GM10266 (cell line): Measurements from ENCODE around the gene MX1.

Experiments used
- DNase-seq: peaks from one replicate; pipeline ENCODE4 v3.0.0; 2012; ENCODE audit errors: extremely low spot score
- TF ChIP-seq, protein P1 (sequence below): IDR thresholded peaks from 2 replicates; pipeline ENCODE4 v1.5.1; 2012; ENCODE audit warnings: mild to moderate bottlenecking, low read depth; ENCODE audit not compliant: control insufficient read depth, insufficient read depth; ENCODE audit errors: missing control alignments

The MX1 gene

DNA sequence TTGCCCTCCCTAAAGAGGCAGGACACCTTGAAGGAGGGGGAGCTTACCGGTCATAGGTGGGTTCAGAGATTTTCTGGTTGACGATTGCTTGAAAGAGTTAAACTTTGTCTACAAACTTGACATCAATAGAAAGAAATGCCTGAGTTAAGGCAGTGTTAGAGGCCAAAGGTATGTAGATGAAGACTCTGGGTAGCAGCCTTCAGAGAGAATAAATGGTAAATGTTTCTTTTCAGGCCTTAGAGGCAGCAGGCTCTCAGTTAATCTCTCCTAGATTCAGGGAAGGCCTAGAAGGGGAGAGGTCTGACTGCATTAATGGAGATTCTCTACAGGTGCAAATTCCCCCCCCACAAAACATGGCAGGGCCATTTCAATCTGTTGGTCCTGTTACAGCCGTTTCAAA lies 27.7 kb downstream of the MX1 start:
- DNase-seq: no peak
- TF ChIP-seq, protein P1, sequence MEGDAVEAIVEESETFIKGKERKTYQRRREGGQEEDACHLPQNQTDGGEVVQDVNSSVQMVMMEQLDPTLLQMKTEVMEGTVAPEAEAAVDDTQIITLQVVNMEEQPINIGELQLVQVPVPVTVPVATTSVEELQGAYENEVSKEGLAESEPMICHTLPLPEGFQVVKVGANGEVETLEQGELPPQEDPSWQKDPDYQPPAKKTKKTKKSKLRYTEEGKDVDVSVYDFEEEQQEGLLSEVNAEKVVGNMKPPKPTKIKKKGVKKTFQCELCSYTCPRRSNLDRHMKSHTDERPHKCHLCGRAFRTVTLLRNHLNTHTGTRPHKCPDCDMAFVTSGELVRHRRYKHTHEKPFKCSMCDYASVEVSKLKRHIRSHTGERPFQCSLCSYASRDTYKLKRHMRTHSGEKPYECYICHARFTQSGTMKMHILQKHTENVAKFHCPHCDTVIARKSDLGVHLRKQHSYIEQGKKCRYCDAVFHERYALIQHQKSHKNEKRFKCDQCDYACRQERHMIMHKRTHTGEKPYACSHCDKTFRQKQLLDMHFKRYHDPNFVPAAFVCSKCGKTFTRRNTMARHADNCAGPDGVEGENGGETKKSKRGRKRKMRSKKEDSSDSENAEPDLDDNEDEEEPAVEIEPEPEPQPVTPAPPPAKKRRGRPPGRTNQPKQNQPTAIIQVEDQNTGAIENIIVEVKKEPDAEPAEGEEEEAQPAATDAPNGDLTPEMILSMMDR: no peak

DNA sequence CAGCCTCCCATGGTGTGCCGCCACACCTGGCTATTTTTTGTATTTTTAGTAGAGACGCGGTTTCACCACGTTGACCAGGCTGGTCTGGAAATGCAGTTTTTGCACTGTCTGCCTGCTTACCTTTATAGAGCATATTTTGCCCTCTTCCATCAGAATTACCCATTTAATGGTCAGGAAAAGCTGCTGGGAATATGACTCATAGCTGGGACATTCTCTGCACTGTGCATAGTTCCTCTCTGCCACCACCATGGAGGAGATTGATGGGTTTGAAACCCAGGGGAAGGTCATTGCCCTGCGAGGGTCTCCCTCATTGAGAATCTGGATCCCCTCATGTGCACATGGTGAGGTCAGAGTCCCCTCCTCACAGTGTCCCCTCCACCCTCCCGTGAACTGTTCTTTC lies 32.1 kb downstream of the MX1 start:
- no peak for DNase-seq
- TF ChIP-seq, protein P1: no peak

DNA sequence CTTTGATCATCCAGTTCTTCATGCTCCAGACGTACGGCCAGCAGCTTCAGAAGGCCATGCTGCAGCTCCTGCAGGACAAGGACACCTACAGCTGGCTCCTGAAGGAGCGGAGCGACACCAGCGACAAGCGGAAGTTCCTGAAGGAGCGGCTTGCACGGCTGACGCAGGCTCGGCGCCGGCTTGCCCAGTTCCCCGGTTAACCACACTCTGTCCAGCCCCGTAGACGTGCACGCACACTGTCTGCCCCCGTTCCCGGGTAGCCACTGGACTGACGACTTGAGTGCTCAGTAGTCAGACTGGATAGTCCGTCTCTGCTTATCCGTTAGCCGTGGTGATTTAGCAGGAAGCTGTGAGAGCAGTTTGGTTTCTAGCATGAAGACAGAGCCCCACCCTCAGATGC lies 32.5 kb downstream of the MX1 start:
- TF ChIP-seq, protein P1: no peak
- DNase-seq: no peak

DNA sequence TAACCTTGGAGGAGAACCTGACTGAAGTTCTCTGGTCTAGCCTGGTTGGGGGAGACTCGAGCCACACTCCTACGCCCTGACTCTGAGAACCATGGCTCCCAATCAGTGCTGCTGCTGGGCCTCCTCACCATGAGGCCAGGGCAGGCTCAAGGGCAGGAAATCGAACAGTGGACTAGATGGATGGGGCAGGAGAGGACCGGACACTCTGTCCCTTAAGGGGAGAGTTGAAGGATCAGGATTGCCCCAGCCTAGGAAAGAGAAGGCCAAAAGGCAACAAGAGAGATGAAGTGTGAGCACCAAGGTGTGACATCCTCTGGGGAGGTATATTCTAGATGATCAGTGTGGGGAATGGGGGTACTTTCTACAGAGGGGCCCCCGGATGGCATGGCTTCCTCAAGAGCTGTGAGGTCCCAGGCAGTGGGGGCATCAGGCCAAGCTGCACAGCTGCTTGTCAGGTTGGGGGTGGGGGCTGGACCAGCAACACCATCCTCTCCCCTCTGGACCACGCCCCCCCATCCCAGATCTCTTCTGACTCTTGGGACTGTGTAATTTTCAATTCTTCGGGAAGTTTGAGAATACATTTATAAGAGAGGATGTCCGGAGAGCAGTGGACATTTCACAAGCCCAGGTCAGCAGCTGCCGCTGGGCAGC lies 34.0 kb downstream of the MX1 start:
- TF ChIP-seq, protein P1: no peak

DNA sequence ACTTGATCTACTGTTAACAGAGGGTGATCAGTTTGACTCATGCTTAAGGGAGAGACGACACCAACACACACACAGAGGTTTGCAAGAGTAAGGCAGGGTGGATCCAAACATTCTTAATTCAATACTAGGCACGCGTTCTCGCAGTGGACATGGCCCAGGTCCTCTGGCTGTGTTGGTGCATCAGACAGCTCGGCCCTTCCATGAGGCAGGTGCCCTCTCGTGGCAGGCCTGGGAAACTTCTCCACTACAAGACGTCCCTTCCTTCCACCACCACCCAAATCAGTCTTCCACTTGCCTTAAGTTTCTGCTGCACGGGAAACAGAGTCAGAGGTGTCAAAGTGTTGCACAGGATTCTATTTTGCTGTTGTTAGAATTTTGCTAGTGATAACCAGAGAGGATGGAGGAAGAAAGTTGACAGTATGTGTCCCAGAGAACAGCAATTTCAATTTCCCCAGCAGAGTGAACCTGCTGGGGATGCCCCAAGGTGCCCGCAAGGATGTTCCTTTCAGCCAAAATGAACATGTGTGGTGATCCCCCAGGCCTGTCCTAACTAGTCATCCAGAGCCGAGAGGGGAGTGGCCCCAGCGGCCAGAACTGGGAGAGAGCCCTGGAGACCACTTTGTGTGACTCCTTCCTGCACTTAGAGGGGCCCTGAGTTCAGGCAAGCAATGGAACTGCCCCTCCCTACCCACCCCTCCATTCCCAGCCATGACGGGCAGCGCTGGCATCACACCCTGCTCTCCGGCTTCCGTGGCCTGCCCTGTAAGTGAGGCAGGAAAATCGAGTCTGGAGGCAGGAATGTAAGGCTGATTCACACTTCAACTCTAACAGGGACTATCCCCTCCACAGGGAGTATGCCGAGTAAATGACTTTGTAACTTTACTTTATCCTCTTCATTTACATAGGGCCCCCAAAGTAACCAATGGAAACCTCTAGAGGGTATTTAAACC lies 34.8 kb downstream of the MX1 start:
- TF ChIP-seq, protein P1: peak; percentile 72
- peak; percentile 76 for DNase-seq

More for the DNA sequence above, 34.0 kb downstream of the MX1 start:
- no peak for DNase-seq

DNA sequence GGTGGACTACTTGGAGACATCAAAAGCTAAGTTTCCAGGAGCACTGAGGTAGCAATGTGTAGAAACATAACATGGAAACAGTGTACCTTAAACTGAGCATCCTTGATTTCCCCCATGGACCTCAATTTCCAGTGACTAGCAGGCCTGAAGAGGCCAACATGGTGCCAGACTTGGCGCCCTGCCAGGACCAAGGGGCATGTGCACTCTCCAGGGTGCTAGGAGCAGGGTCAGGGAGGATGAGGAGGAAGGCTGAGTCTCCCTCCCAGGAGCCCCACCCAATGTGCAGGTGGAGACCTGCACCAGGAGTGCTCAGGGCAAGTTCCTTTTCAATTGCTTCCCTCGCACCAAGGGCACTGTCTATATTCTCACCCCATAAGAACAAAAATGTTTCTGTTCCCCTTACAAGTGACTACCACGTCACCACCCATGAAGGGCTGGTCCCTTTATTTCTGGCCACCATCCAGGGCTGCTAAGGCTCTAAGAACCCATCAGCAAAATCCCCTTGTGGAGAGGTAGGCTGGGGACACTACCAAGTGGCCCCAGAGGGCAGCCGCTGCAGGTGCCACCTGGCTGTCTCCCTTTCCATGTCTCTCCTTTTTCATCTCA lies 39.2 kb downstream of the MX1 start:
- DNase-seq: no peak

More for the DNA sequence above, 39.2 kb downstream of the MX1 start:
- TF ChIP-seq, protein P1: no peak
